GM19099 (cell line): Measurements from ENCODE around the gene RHD.

Experiments
- POLR2A ChIP-seq: IDR thresholded peaks from 3 replicates; pipeline ENCODE4 v1.6.1; 2011; ENCODE audit warnings: low read depth; ENCODE audit not compliant: insufficient read length; ENCODE audit errors: extremely low read depth

The RHD gene

DNA sequence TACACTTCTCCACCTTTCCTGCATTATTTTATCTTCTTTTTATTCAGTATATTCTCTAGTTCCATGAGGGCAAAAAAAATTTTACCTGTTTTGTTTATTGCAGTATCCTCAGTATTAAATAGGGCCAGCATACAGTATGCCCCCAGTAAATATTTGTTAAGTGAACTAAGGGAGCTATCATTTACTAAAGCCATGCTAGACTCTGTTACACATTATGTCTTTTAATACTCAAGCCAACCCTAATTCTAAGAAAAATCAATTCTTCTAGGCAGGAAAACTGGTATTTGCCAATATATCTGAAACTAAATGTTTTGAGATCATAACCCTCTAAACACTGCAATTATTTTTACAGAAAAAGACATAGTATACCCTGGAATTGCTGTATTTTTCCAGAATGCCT, 84.1 kb downstream of the RHD start:
- no peak for TF ChIP-seq POLR2A

DNA sequence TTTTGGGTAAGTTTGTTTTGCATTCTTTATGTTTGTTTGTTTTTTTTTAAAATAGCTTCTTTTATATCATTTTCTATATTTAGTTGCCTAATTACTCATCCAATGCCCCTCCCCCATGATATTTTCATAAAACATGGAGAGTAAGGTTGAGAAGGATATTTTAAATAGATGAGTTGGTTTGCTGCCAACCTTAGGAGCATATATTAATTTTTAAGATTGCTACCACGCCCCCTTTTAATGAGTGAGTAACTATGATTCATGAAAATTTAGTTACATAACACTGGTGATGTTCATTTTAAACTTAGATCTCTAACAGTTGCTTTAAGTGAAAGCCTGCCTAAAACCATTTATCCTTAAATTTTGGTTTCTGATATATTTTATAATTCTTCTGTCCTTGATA, 84.5 kb downstream of the RHD start:
- TF ChIP-seq POLR2A, result no peak

DNA sequence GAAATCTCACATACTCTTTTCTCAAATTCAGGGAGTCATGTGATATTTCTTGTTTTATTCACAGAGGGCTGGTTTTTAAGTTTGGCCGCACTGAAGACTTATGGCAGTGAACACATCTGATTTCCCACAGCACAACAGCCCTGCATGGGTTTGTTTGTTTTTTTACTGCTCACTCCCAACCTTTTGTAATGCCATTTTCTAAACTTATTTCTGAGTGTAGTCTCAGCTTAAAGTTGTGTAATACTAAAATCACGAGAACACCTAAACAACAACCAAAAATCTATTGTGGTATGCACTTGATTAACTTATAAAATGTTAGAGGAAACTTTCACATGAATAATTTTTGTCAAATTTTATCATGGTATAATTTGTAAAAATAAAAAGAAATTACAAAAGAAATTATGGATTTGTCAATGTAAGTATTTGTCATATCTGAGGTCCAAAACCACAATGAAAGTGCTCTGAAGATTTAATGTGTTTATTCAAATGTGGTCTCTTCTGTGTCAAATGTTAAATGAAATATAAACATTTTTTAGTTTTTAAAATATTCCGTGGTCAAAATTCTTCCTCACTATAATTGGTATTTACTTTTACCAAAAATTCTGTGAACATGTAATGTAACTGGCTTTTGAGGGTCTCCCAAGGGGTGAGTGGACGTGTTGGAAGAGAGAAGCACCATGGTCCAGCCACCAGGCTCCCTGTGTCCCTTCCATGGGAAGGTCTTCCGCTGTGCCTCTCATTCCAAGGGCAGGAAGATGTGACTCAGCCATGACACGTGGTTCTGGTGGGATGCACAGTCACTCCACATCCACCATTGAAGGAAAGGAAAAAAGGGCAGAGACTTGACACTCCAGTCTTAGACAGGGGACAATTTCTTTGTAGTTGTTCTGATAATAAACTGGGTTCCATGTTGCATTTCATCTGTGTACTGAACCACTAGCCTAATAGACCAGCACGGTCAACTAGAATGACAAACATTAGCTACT, 88.6 kb downstream of the RHD start:
- no peak for TF ChIP-seq POLR2A

DNA sequence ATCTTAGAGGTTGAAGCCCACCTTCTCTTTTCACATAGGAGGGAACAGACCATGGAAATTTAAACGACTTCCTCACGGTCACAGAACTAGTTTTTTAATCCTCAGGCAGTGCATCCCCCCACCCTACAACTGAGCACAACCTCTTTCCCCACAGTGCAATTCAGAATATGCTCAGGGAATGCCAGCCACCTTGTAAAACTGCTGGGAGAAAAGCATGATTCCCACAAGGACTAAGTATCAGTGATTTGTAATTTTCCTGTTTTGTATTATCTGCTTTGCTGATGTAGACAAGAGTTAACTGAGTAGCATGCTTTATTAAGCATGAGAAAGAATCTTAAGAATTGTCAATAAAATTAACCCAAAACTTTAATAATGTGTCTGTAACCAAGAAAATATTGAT, 89.6 kb downstream of the RHD start:
- TF ChIP-seq POLR2A, result no peak

DNA sequence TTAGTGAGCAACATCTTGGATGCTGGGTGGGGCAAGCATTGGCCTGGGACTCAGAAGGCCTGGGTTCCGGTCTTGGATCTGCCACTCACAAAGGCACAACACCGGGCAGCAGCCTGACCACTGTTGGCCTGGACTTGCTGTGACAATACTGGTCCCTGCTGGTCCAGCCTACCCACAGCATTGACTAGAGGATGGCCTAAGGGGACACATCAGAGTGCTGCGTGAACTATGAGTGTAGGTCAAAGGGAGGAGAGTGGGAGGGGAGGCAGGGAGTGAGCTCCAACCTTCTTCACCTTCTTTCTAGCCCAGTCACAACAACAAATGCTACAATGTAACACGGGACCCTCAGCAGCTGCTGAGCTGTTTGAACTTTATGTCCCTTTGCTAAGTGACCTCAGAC, 96.9 kb downstream of the RHD start:
- TF ChIP-seq POLR2A, result no peak
